LNCAP (cell line): Measurements from ENCODE around the gene KDM5D.

Experiments
- CTCF ChIP-seq: fragments of 450-650 bp; IDR thresholded peaks from 2 replicates; pipeline ENCODE4 v1.5.1; 2017; ENCODE audit warnings: mild to moderate bottlenecking

Gene KDM5D

GRCh38 chrY:19715226-19715625, 29.3 kb downstream of the KDM5D start:
- TF ChIP-seq CTCF: no peak

DNA sequence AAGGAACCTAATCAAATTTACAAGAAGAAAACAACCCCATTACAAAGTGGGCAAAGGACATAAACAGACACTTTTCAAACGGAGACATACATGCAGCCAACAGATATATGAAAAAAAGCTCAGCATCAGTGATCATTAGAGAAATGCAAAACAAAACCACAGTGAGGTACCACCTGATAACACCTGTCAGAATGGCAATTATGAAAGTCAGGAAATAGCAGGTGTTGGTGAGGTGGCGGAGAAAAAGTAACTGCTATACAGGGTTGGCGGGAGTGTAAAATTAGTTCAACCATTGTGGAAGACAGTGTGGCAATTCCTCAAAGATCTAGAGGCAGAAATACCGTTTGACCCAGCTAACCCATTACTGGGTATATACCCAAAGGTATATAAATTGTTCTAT, 31.1 kb downstream of the KDM5D start:
- no peak for TF ChIP-seq CTCF

- TF ChIP-seq CTCF: no peak
These were observed 38.3 kb downstream of the KDM5D start for GRCh38 chrY:19706273-19706672.

DNA sequence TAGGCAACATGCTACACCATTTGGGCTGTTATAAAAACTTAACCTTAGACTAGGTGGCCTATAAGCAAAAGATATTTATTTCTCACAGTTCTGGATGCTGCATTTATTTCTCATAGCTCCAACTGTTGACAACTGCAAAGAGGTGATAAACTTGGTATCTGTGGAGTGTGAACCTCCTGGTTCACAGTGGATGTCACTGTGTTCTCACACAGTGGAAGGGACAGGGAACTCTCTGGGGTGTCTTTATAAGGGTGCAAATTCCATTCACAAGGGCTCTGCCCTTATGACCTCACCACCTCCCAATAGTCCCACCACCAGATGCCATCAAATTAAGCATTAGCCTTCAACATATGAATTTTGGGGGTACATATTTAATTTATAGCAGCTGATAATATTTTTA, 46.0 kb downstream of the KDM5D start:
- no peak for TF ChIP-seq CTCF

DNA sequence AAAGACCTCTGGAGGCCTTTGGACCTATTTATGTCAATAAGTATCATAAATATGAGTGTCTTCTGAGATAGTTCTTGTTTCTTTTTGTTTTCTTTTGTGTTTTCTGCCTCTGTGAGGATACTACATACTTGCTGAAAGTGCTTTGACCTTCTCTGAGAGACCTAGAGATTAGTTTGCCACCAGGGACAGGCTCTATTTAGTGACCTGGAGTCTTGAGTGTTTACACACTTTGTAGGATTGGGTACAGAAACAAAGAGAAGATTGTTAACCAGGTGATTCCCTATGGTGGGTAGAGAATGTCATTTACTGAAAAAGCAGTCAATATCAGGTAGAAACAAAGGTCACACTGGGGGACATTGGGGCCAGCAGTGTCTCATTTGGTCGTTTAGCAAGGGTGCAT, 63.7 kb downstream of the KDM5D start:
- no peak for TF ChIP-seq CTCF
